Loucy (cell line): ENCODE data around the gene NPAT.

Source experiments
- CTCF ChIP-seq: fragments of 200-600 bp; sonication (generic); conservative IDR thresholded peaks from 2 replicates; pipeline ENCODE4 v1.5.1; 2014; ENCODE audit warnings: mild to moderate bottlenecking, antibody characterized with exemption, low read length
- EZH2phosphoT487 ChIP-seq: fragments of 200-600 bp; IDR thresholded peaks from 2 replicates; pipeline ENCODE4 v1.6.1; 2018; ENCODE audit warnings: antibody characterized with exemption, mild to moderate bottlenecking, moderate library complexity, borderline replicate concordance

- TF ChIP-seq CTCF (no peak), EZH2phosphoT487 (no peak)
These were observed 80.1 kb downstream of the NPAT start for GRCh38 chr11:108142304-108142703.
